Keratinocyte (primary cell): ENCODE data around the gene TBC1D28. TPM values are rescaled to one million over a fixed set of nuclear protein-coding genes. Genes with fewer than 3 reads are reported as not detected.
"Not testable (repeated sequence)": the region's sequence is repeated elsewhere in the genome, so short reads cannot be mapped to it uniquely, and the experiment has no call there.

Experiments
- DNase-seq: peaks from one replicate; pipeline ENCODE4 v3.0.0-alpha.2; 2011; ENCODE audit warnings: low read depth, missing footprints, low spot score
- FAIRE-seq: peaks from 2 replicates; lab custom pipeline; 2011; peaks lifted over from hg19 to GRCh38; lab: Jason Lieb, UNC
- H2AFZ ChIP-seq: 2 replicates; pipeline ENCODE4 v1.6.0; 2012; ENCODE audit warnings: low read length, control low read depth, inconsistent platforms; ENCODE audit not compliant: control insufficient read depth
- H3K27ac ChIP-seq: 2 replicates; pipeline ENCODE4 v1.5.1; 2011; ENCODE audit warnings: low read length; ENCODE audit not compliant: control insufficient read depth, insufficient read depth
- H3K27me3 ChIP-seq: 3 replicates; pipeline ENCODE4 v1.6.0; 2011; ENCODE audit warnings: low read length; ENCODE audit not compliant: control insufficient read depth, insufficient read depth; ENCODE audit errors: extremely low read depth
- H3K36me3 ChIP-seq, 2 experiments: 2 replicates in 1 of 2; 3 replicates in 1 of 2; pipeline ENCODE4 v1.5.1; 2011; ENCODE audit warnings: low read length in 2 of 2, mild to moderate bottlenecking in 1 of 2; ENCODE audit not compliant: control insufficient read depth in 2 of 2, insufficient read depth in 2 of 2; ENCODE audit errors: extremely low read depth in 1 of 2
- H3K4me1 ChIP-seq: 3 replicates; pipeline ENCODE4 v1.5.1; 2011; ENCODE audit warnings: low read length; ENCODE audit not compliant: control insufficient read depth, insufficient read depth; ENCODE audit errors: extremely low read depth
- H3K4me2 ChIP-seq: 3 replicates; pipeline ENCODE4 v1.6.0; 2011; ENCODE audit warnings: low read depth, low read length; ENCODE audit not compliant: control insufficient read depth, insufficient read depth; ENCODE audit errors: extremely low read depth
- H3K4me3 ChIP-seq, 3 experiments: fragments of 200-600 bp in 1 of 3; sonication (generic) in 1 of 3; 2 replicates in 2 of 3; 3 replicates in 1 of 3; pipeline ENCODE4 v1.5.1; 2011 to 2016; ENCODE audit warnings: low read length in 3 of 3, mild to moderate bottlenecking in 3 of 3, control low read depth in 2 of 3, inconsistent platforms in 1 of 3, low read depth in 1 of 3, mixed read lengths in 1 of 3, mixed run types in 1 of 3, moderate library complexity in 1 of 3; ENCODE audit not compliant: control insufficient read depth in 2 of 3, insufficient read depth in 2 of 3; ENCODE audit errors: extremely low read depth in 1 of 3
- H3K79me2 ChIP-seq: 2 replicates; pipeline ENCODE4 v1.6.0; 2012; ENCODE audit warnings: low read length; ENCODE audit not compliant: control insufficient read depth, insufficient read depth
- H3K9ac ChIP-seq: 3 replicates; pipeline ENCODE4 v1.6.0; 2011; ENCODE audit warnings: low read length; ENCODE audit not compliant: control insufficient read depth, insufficient read depth; ENCODE audit errors: extremely low read depth
- H3K9me1 ChIP-seq: 3 replicates; pipeline ENCODE4 v1.6.0; 2011; ENCODE audit warnings: low read length; ENCODE audit not compliant: control insufficient read depth, insufficient read depth; ENCODE audit errors: extremely low read depth
- H3K9me3 ChIP-seq: 2 replicates; pipeline ENCODE4 v1.5.1; 2012; ENCODE audit warnings: low read depth, low read length; ENCODE audit not compliant: control insufficient read depth
- H4K20me1 ChIP-seq: 3 replicates; pipeline ENCODE4 v1.6.0; 2011; ENCODE audit warnings: low read length; ENCODE audit not compliant: control insufficient read depth, insufficient read depth; ENCODE audit errors: extremely low read depth
- dilution Hi-C: fragments of 300-500 bp; cut with MboI; formaldehyde crosslinking; loops from one replicate; pipeline ENCODE4 v1.7.0; 2020; ENCODE audit warnings: low sequenced_read_pairs; ENCODE audit not compliant: extremely low pct_ligation_motif_present
- polyA minus RNA-seq, 3 experiments: library from RNA; depleted of rRNA, polyadenylated mRNA; stranded (reverse); fragments of >200 nt; gene quantifications; 1 replicate in 1 of 3; 2 replicates in 1 of 3; 3 replicates in 1 of 3; pipeline ENCODE4 v1.2.3, GENCODE V29; 2011
- polyA plus RNA-seq, 5 experiments: library from polyadenylated mRNA; depleted of rRNA in 3 of 5; stranded (reverse) in 3 of 5; stranded (forward) in 1 of 5; unstranded in 1 of 5; fragments of >200 nt; gene quantifications; 1 replicate in 1 of 5; 2 replicates in 3 of 5; 3 replicates in 1 of 5; pipeline versions ENCODE4 v1.2.1 to v1.2.3, GENCODE V29; 2011 to 2012; ENCODE audit warnings: missing spikeins in 2 of 5, low read depth in 1 of 5, low replicate concordance in 1 of 5

Gene TBC1D28
- not detected in 3 replicates for polyA plus RNA-seq
- not detected for polyA plus RNA-seq (2011; ENCODE audit: low read depth)
- not detected in 2 replicates for polyA plus RNA-seq (2011; cell fraction: cytosol; rRNA removed)
- 0.05 TPM in 1 of 2 replicates, not detected in the other for polyA plus RNA-seq (2011; cell fraction: nucleus; rRNA removed)
- polyA plus RNA-seq (2012; ENCODE audit: low replicate concordance), result not detected in 2 replicates
- polyA minus RNA-seq, result not detected in 3 replicates
- polyA minus RNA-seq (2011; cell fraction: cytosol; rRNA and poly(A)+ RNA removed), result not detected
- polyA minus RNA-seq (2011; cell fraction: nucleus; rRNA and poly(A)+ RNA removed), result not detected in 2 replicates

- H3K36me3 ChIP-seq, H3K4me2 ChIP-seq, H2AFZ ChIP-seq, H3K9me3 ChIP-seq, H3K79me2 ChIP-seq, H3K4me3 ChIP-seq, H3K27ac ChIP-seq, H3K4me1 ChIP-seq, H4K20me1 ChIP-seq, dilution Hi-C loops, FAIRE-seq, H3K9me1 ChIP-seq, DNase-seq, H3K9ac ChIP-seq, H3K27me3 ChIP-seq: not testable (repeated sequence)
These were observed at the start of gene TBC1D28 for GRCh38 chr17:18644291-18644690. Gene TBC1D28, minus strand, starts transcription at chr17:18644391. Its CDS starts 3,039 bp downstream, at chr17:18641352.

GRCh38 chr17:18682668-18683067, 38.5 kb upstream of the TBC1D28 start:
- H3K36me3 ChIP-seq, H3K4me1 ChIP-seq, H3K9me1 ChIP-seq, H3K27ac ChIP-seq, H3K27me3 ChIP-seq, dilution Hi-C loops, H4K20me1 ChIP-seq, H3K79me2 ChIP-seq, H3K9me3 ChIP-seq, DNase-seq: not testable (repeated sequence)
- peak; percentile 57 for FAIRE-seq
- peak overlapping the region; percentile 66 for H3K4me2 ChIP-seq
- peak overlapping the region; percentile 42 to 54 (median 49) for H3K4me3 ChIP-seq
- peak overlapping the region; percentile 4 for H3K9ac ChIP-seq
- peak overlapping the region; percentile 69 for H2AFZ ChIP-seq

GRCh38 chr17:18681767-18682571, 37.8 kb upstream of the TBC1D28 start, which contains the start of gene FOXO3B:
Gene FOXO3B, minus strand, starts transcription at chr17:18682314. Its CDS starts 663 bp downstream, at chr17:18681651.
- Histone ChIP-seq H2AFZ (peak within 1 kb of the TSS; percentile 70), H3K4me3 (peak within 1 kb of the TSS; percentile 42 to 62 (median 56)), H3K4me2 (peak within 1 kb of the TSS; percentile 66), H3K9ac (peak within 1 kb of the TSS; percentile 72)
- H3K27ac ChIP-seq, H4K20me1 ChIP-seq, H3K9me3 ChIP-seq, H3K36me3 ChIP-seq, H3K9me1 ChIP-seq, H3K27me3 ChIP-seq, H3K4me1 ChIP-seq, H3K79me2 ChIP-seq, dilution Hi-C loops: not testable (repeated sequence)
- peak; percentile 55 for DNase-seq
- FAIRE-seq, result peak; percentile 92

GRCh38 chr17:18677381-18677780, 33.2 kb upstream of the TBC1D28 start:
- H3K79me2 ChIP-seq, H3K27ac ChIP-seq, H3K9ac ChIP-seq, DNase-seq, H2AFZ ChIP-seq, H3K4me1 ChIP-seq, H3K9me1 ChIP-seq, H3K4me3 ChIP-seq, H3K27me3 ChIP-seq, dilution Hi-C loops, H4K20me1 ChIP-seq, FAIRE-seq, H3K4me2 ChIP-seq, H3K36me3 ChIP-seq, H3K9me3 ChIP-seq: not testable (repeated sequence)
